ENCODE measurements around the gene PAX1. TPM values are rescaled to one million over a fixed set of nuclear protein-coding genes. Genes with fewer than 3 reads are reported as not detected.

PAX1 gene
- total and polyA plus RNA-seq, 4 donors = not detected

- no peak for TF ChIP-seq REST (IDR thresholded peaks at IDR 0.05)
- no peak for TF ChIP-seq FOXA2 (IDR thresholded peaks at IDR 0.05)
- TF ChIP-seq TAF1 (conservative IDR thresholded peaks at IDR 0.05) = no peak
- no peak for TF ChIP-seq FOXA1 (IDR thresholded peaks at IDR 0.05)
- TF ChIP-seq NR2F2 (IDR thresholded peaks at IDR 0.05) = no peak
These were observed 27.7 kb upstream of the PAX1 start (continued) for GRCh38 chr20:21677781-21678180.

- H3K36me3 ChIP-seq (ENCODE audit: control insufficient read depth in 4 of 4, insufficient read depth in 3 of 4, low read depth in 1 of 4, low read length in 3 of 4) = no peaks in the 10 kb centered on the region
- no peaks in the 10 kb centered on the region for H3K4me1 ChIP-seq (ENCODE audit: control insufficient read depth in 4 of 4, insufficient read depth in 4 of 4, low read length in 3 of 4)
- H3K27ac ChIP-seq (ENCODE audit: low read depth in 1 of 2, low read length in 2 of 2) = no peak overlapping the region
- no peak for TF ChIP-seq TAF1 (conservative IDR thresholded peaks at IDR 0.05)
- no peak for TF ChIP-seq EGR1 (IDR thresholded peaks at IDR 0.05; ENCODE audit: low read depth in 2 of 2)
- TF ChIP-seq NR2F2 (IDR thresholded peaks at IDR 0.05) = no peak
- no peak for TF ChIP-seq CTCF (IDR thresholded peaks at IDR 0.05; ENCODE audit: low read depth, low read length, missing input control)
- no peak for TF ChIP-seq HNF4A (conservative IDR thresholded peaks at IDR 0.05)
- TF ChIP-seq GABPA (IDR thresholded peaks at IDR 0.05 in 1 of 2, conservative IDR thresholded peaks at IDR 0.05 in 1 of 2) = no peak
- no peak for TF ChIP-seq RXRA (IDR thresholded peaks at IDR 0.05)
- no peak for TF ChIP-seq MAX (IDR thresholded peaks at IDR 0.05)
- TF ChIP-seq ATF3 (IDR thresholded peaks at IDR 0.05) = no peak
- no peak for TF ChIP-seq RAD21 (IDR thresholded peaks at IDR 0.05)
- TF ChIP-seq HNF4G (IDR thresholded peaks at IDR 0.05) = no peak
- no peak for TF ChIP-seq JUND (IDR thresholded peaks at IDR 0.05)
- TF ChIP-seq REST (IDR thresholded peaks at IDR 0.05) = no peak
- no peak for TF ChIP-seq ZBTB33 (IDR thresholded peaks at IDR 0.05)
- no peak for TF ChIP-seq YY1 (IDR thresholded peaks at IDR 0.05)
- no peak for TF ChIP-seq FOXA2 (IDR thresholded peaks at IDR 0.05)
- TF ChIP-seq SP1 (IDR thresholded peaks at IDR 0.05) = no peak
- no peak for TF ChIP-seq FOXA1 (IDR thresholded peaks at IDR 0.05)
- peaks cover 0 to 2% (median 0%) of the 10 kb centered on the region in 4 donors for H3K27me3 ChIP-seq (ENCODE audit: control insufficient read depth in 4 of 4, insufficient read depth in 4 of 4, low read length in 3 of 4)
- H3K4me3 ChIP-seq (ENCODE audit: low read depth in 1 of 3, low read length in 3 of 3) = no peak overlapping the region
- no peak for DNase-seq (ENCODE audit: low spot score)
- 80% methylated on average over 14 of the region's 14 CpGs for WGBS
- no peak overlapping the region for H3K9ac ChIP-seq (ENCODE audit: low read depth in 1 of 2, low read length in 2 of 2)
- H3K9me3 ChIP-seq (ENCODE audit: control insufficient read depth in 4 of 4, low read length in 3 of 4) = no peaks in the 10 kb centered on the region
These were observed 24.1 kb upstream of the PAX1 start for GRCh38 chr20:21681234-21681921.

Measured in liver (tissue), 9 donors.